AG10803 (cell line): ENCODE data around the gene SERINC3.
A peak's percentile ranks its signal among the peaks of the same experiment; 100 is the strongest.

Experiments
- DNase-seq: peaks from one replicate; pipeline ENCODE4 v3.0.0; 2010; ENCODE audit warnings: low read depth
- H3K4me3 ChIP-seq: 2 replicates; pipeline ENCODE4 v1.5.1; 2011; ENCODE audit warnings: mild to moderate bottlenecking, low read length, control low read depth
- CTCF ChIP-seq: conservative IDR thresholded peaks from 2 replicates; pipeline ENCODE4 v1.5.1; 2011; ENCODE audit warnings: mild to moderate bottlenecking, low read length, control low read depth, inconsistent platforms

SERINC3 gene

DNA sequence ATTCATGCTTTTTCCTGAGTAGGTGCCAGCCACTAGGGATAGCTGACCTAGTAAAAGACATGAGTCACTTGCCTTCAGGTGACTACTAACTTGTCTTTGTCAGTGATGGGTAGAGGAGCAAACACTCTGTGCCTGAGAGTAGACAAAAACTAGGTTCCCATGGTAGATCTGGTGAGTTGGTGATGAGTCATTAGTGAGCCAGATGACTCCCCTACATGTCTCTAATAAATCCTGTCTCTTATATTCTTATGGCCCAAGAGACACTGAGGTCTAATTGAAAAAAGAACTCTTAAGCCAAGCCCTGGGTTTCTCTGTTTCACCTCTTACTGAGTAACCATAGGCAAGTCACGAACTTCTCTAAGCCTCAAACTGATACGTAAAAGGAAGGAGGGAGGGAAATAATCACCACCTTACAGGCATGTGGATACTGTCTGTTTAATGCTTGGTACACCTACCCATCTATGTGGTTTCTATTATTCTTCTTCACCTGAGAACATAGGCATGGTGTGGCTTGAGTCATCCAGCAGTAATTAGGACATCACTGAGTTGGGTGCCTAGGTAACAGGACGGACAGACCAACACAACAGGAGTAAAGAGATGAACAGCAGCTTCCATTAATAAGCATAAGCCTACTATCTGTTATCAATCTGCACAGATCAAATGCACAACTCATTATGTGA is 25.9 kb downstream of the SERINC3 start:
- DNase-seq = peak; percentile 98
- no peak overlapping the region for H3K4me3 ChIP-seq
- no peak for TF ChIP-seq CTCF

GRCh38 chr20:44495257-44495656 is 26.6 kb downstream of the SERINC3 start:
- peak; percentile 84 for DNase-seq
- TF ChIP-seq CTCF = no peak
- H3K4me3 ChIP-seq = no peak overlapping the region

GRCh38 chr20:44494681-44495080 is 27.2 kb downstream of the SERINC3 start:
- DNase-seq = no peak
- H3K4me3 ChIP-seq = no peak overlapping the region
- no peak for TF ChIP-seq CTCF

DNA sequence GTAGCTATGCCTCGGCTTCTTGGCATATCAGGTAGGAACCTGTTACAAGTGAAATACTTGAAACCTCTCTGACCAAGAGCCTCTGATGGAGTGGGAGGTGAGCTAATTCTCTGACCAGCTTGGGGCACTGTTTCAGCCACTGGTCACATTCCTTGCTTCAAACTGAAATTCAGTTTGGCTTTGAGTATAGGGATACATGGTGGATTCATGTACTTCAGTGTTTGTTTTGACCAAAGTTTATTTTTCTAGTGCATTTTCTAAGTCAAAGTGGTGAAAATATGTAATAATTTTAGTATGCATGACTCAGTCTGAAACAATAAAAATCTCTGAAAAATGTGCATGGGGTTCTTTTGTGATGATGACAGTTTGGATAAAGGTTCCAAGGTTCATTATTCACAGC is 27.6 kb downstream of the SERINC3 start:
- DNase-seq = peak; percentile 82
- TF ChIP-seq CTCF = no peak; the same call in 1 of the 2 replicates
- no peak overlapping the region for H3K4me3 ChIP-seq

GRCh38 chr20:44491635-44492395 is 30.1 kb downstream of the SERINC3 start:
- DNase-seq = peak; percentile 69
- no peak overlapping the region for H3K4me3 ChIP-seq
- TF ChIP-seq CTCF = no peak

DNA sequence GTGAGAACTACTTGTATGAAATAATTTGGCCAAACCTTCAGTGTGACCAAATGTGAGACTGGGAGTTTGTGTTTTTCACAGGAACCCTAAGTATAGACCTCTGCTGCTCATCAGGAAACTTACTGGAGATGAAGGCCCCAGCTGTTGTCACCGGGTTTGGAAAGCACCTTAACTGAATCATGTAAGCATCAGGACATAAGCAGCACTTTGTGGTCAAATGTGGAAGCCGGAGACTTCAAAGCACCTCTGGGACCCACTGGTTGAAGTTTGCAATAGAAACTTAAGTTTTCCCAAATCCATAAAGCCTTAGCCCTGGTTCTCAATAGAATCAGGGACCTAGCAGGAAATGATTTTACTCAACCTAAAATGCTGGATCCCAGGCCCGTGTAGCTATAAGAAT is 31.9 kb downstream of the SERINC3 start:
- H3K4me3 ChIP-seq = no peak overlapping the region
- TF ChIP-seq CTCF = no peak
- DNase-seq = no peak

- TF ChIP-seq CTCF = no peak
- no peak overlapping the region for H3K4me3 ChIP-seq
- no peak for DNase-seq
These were observed 32.6 kb downstream of the SERINC3 start for GRCh38 chr20:44489223-44489622.
